ENCODE results near the gene PARVB. TPM values are rescaled to one million over a fixed set of nuclear protein-coding genes. Genes with fewer than 3 reads are reported as not detected.

Gene PARVB
- total RNA-seq, 1 donor from 2014 or later: 94.6 TPM

- TF ChIP-seq, protein P1, sequence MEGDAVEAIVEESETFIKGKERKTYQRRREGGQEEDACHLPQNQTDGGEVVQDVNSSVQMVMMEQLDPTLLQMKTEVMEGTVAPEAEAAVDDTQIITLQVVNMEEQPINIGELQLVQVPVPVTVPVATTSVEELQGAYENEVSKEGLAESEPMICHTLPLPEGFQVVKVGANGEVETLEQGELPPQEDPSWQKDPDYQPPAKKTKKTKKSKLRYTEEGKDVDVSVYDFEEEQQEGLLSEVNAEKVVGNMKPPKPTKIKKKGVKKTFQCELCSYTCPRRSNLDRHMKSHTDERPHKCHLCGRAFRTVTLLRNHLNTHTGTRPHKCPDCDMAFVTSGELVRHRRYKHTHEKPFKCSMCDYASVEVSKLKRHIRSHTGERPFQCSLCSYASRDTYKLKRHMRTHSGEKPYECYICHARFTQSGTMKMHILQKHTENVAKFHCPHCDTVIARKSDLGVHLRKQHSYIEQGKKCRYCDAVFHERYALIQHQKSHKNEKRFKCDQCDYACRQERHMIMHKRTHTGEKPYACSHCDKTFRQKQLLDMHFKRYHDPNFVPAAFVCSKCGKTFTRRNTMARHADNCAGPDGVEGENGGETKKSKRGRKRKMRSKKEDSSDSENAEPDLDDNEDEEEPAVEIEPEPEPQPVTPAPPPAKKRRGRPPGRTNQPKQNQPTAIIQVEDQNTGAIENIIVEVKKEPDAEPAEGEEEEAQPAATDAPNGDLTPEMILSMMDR (IDR thresholded peaks at IDR 0.05; ENCODE audit: insufficient read depth, low read length, poor library complexity, severe bottlenecking): no peak
- H3K27me3 ChIP-seq (ENCODE audit: control insufficient read depth, insufficient read depth, low read length): no peaks in the 10 kb centered on the region
- DNase-seq (ENCODE audit: low read depth): no peak
- H3K4me3 ChIP-seq (ENCODE audit: low read depth, low read length): no peak overlapping the region
- no peaks in the 10 kb centered on the region for H3K36me3 ChIP-seq (ENCODE audit: control insufficient read depth, insufficient read depth, low read length)
Measured at GRCh38 chr22:44098966-44099530, 74.9 kb downstream of the PARVB start.

DNA sequence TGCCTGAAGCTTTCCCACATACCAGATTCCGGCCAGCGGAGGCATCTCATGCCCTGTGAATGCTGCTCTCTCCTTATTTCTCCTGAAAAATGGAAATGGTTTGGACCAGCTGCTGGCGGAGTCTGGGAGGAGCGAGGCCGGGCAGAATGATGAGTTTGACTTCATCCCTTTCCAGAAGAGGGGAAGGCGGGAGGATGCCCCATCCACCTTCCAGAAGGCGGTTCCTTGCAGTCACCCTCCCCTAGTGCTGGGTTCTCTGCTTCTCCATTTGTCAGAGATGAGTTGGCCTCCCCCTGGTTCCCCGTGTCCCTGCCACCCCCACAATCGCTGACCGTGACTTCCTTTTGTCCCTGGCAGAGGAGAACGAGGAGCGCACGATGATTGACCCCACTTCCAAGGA lies 75.6 kb downstream of the PARVB start:
- TF ChIP-seq, protein P1 (IDR thresholded peaks at IDR 0.05; ENCODE audit: insufficient read depth, low read length, poor library complexity, severe bottlenecking): no peak
- H3K4me3 ChIP-seq (ENCODE audit: low read depth, low read length): no peak overlapping the region
- H3K36me3 ChIP-seq (ENCODE audit: control insufficient read depth, insufficient read depth, low read length): no peaks in the 10 kb centered on the region
- no peak for DNase-seq (ENCODE audit: low read depth)
- no peaks in the 10 kb centered on the region for H3K27me3 ChIP-seq (ENCODE audit: control insufficient read depth, insufficient read depth, low read length)

GRCh38 chr22:44100411-44100810 lies 76.3 kb downstream of the PARVB start:
- Histone ChIP-seq H3K36me3 (ENCODE audit: control insufficient read depth, insufficient read depth, low read length) (no peaks in the 10 kb centered on the region), H3K4me3 (ENCODE audit: low read depth, low read length) (no peak overlapping the region), H3K27me3 (ENCODE audit: control insufficient read depth, insufficient read depth, low read length) (no peaks in the 10 kb centered on the region)
- TF ChIP-seq, protein P1 (IDR thresholded peaks at IDR 0.05; ENCODE audit: insufficient read depth, low read length, poor library complexity, severe bottlenecking): no peak
- DNase-seq (ENCODE audit: low read depth): no peak

DNA sequence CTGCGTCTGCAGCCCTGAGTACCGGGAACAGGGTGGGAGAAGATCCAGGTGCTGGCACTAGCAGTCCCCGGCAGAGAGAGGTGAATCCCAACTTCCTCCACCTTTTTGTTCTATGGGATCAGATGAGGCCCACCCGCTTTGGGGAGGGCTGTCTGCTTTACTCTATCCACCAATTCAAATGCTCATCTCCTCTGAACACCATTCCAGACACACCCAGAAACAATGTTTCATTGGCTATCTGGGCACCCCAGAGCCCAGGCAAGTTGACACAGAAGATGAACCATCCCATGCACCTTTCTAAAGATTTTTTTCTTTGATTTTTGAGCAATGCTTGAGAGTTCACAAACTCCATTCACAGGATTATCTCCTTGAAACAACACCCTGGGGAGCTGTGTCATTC lies 78.0 kb downstream of the PARVB start:
- no peaks in the 10 kb centered on the region for H3K36me3 ChIP-seq (ENCODE audit: control insufficient read depth, insufficient read depth, low read length)
- H3K27me3 ChIP-seq (ENCODE audit: control insufficient read depth, insufficient read depth, low read length): no peaks in the 10 kb centered on the region
- DNase-seq (ENCODE audit: low read depth): no peak
- H3K4me3 ChIP-seq (ENCODE audit: low read depth, low read length): no peak overlapping the region
- TF ChIP-seq, protein P1 (IDR thresholded peaks at IDR 0.05; ENCODE audit: insufficient read depth, low read length, poor library complexity, severe bottlenecking): no peak

GRCh38 chr22:44102856-44103255 lies 78.8 kb downstream of the PARVB start:
- H3K4me3 ChIP-seq (ENCODE audit: low read depth, low read length): no peak overlapping the region
- no peak for DNase-seq (ENCODE audit: low read depth)
- no peaks in the 10 kb centered on the region for H3K27me3 ChIP-seq (ENCODE audit: control insufficient read depth, insufficient read depth, low read length)
- TF ChIP-seq, protein P1 (IDR thresholded peaks at IDR 0.05; ENCODE audit: insufficient read depth, low read length, poor library complexity, severe bottlenecking): no peak
- no peaks in the 10 kb centered on the region for H3K36me3 ChIP-seq (ENCODE audit: control insufficient read depth, insufficient read depth, low read length)
